GOT3 (cell line): ENCODE results near the gene GPT2.

Source experiments
- DNase-seq: peaks from one replicate; lab custom pipeline; 2025; ENCODE audit warnings: mixed read lengths; lab: John Stamatoyannopoulos, UW

The GPT2 gene

GRCh38 chr16:46968063-46968435 is 83.9 kb downstream of the GPT2 start:
- DNase-seq = no peak

DNA sequence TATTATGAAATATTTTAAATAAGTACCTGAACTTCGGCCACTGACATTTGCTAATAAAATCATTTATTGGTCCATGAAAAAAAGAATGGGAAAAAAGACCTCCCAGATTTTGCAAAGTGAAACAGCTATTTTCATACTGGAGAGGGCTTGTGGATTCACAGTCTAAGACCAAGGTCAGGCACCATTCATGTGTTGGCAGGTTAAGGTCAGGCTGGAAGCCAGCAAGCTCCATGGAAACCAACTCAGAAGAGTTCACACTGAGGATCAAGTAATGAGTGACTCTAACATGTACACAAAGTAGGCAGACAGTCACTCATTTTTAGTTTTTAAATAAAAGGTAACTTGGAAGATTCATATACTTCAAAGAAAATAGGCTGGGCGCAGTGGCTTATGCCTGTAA is 85.9 kb downstream of the GPT2 start:
- no peak for DNase-seq

DNA sequence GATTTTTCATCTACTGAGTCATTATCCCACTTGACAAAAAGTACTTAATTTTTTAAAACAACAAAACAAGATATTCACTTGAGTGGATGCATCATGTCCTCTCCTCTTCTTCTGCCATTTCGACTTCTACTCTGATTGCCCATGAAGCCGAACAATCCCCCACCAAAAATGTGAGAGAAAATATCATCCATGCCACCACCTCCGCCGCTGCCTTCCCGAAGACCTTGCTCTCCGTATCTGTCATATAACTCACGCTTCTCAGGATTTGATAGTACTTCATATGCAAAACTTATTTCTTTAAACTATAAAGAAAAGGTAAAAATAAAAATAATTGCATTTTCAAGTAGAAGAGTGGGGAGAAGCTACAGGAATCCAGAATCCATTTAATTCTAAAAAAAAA is 87.1 kb downstream of the GPT2 start:
- DNase-seq = no peak

DNA sequence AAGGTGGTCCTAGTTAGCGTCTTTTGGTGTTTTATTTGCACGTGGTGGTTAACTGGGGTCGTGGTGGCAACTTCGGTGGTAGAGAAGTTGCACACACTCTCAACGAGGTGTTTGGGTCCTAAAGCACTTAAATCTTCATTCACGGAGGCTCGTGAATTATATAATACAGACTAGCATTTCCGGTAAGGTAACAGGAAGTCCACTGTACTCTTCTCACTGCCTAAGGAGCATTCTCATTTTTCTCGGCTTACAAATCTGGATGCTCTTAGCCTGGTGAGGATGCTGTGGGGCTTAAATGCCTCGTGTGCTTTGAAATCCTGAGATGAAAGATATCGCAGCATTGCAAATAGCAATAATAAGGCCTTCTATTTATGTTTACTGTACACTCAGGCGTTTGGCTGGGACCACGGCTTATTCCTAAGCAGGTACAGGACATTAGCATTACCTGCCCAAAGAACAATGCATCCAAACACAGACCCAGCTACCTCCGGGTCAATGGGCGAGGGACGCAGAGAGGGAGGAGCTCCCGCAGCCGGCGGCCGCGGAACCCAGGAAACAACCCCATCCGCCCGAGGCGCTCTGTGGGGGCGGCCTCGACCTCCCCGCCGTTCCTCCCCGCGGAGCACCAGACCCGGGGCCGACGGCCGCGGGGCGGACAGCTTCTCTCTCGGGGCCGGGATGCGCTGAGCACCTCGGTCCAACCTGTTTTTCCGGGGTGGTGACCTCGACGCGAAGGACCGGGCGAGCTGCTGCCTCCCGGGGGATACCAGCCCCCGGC is 88.5 kb downstream of the GPT2 start:
- no peak for DNase-seq

- DNase-seq = peak; percentile 71
Observed at GRCh38 chr16:46973207-46973995, 89.2 kb downstream of the GPT2 start, which contains the start of gene DNAJA2. DNAJA2 (minus strand) TSS chr16:46973674; CDS start chr16:46973572, 102 bp downstream.

- no peak for DNase-seq
Observed at GRCh38 chr16:46973996-46974324, 89.8 kb downstream of the GPT2 start.

- no peak for DNase-seq
Observed at GRCh38 chr16:46974352-46974751, 90.2 kb downstream of the GPT2 start.

GRCh38 chr16:46975165-46975564 is 91.0 kb downstream of the GPT2 start:
- no peak for DNase-seq

DNA sequence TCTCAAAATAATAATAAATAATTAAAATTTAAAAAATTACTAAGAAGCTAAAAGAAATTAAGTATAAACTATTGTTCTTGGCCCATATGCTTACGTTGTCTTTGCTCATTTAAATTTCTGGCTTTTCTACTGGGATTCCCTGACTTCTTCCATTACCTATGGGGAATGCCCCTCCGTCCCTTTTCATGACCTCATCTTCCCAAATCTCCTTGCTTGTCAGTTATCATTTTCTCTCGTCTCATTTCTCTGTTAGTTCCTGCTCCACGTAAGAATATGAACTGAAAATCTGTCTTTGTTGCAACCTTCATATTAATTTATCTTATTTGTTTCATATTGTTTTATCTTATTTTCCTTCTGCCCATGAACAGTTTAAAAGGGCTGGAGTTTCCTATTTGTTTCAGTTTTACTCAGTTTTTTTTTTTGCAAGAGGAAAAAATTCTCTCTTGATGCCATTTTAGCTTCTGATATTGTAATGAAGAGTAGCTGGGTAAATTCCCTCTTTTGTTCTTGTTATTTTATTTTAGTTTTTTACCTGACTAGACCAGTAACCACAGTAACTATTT is 91.8 kb downstream of the GPT2 start:
- no peak for DNase-seq

DNA sequence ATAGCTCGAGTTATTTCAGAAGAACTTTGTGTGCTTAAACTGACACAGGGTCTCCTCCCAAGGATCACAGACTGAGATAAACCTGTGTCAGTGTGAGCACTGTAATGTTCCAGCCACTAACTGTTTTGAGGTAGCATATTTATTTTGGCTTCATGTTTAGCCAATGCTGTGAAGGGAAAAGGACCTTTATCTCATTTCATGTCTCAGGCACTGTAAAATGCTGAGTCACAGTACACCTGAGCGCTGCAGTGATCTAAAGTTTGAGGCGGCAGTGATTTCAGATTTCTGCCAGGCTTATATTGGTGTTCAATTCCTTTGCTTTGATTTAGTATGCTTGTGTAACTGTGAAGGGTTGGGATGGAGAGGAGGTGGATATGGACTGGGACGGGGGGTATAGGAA is 92.4 kb downstream of the GPT2 start:
- no peak for DNase-seq
